SK-N-SH (cell line): ENCODE results near the gene DUSP3. TPM values are rescaled to one million over a fixed set of nuclear protein-coding genes. Genes with fewer than 3 reads are reported as not detected.

Experiments
- CTCF ChIA-PET: fragments of 300-600, 350-600 bp; formaldehyde crosslinking; extraction: SDS; loops from one replicate; lab custom pipeline; 2021; lab: Yijun Ruan, JAX
- POLR2A ChIA-PET: fragments of 350-600 bp; sonication (Branson Sonifier 250); formaldehyde crosslinking; extraction: SDS; loops from one replicate; lab custom pipeline; 2020; ENCODE audit warnings: antibody characterized with exemption, inconsistent platforms; lab: Yijun Ruan, JAX
- DNase-seq: peaks from one replicate; pipeline ENCODE4 v3.0.0; 2012
- H2AFZ ChIP-seq: fragments of 200-600 bp; sonication (generic); 2 replicates; pipeline ENCODE4 v1.8.1; 2016; ENCODE audit warnings: antibody characterized with exemption, mild to moderate bottlenecking, low read depth
- H3F3A ChIP-seq: fragments of 200-600 bp; sonication (generic); replicated peaks from 2 replicates; pipeline ENCODE3; 2016; ENCODE audit warnings: antibody characterized with exemption, mild to moderate bottlenecking; ENCODE audit not compliant: insufficient read depth
- H3K27ac ChIP-seq, 2 experiments: fragments of 200-500 bp in 1 of 2; fragments of 200-600 bp in 1 of 2; sonication (Bioruptor generic) in 1 of 2; sonication (generic), shearing (Covaris generic) in 1 of 2; 2 replicates each; pipeline versions ENCODE4 v1.5.1 to v1.6.1; 2014 to 2016; ENCODE audit warnings: low read depth in 2 of 2, inconsistent platforms in 1 of 2, low read length in 1 of 2, mild to moderate bottlenecking in 1 of 2, mixed read lengths in 1 of 2
- H3K27me3 ChIP-seq: fragments of 200-600 bp; sonication (generic), shearing (Covaris generic); 2 replicates; pipeline ENCODE4 v1.6.1; 2016; ENCODE audit warnings: mixed run types; ENCODE audit not compliant: insufficient read depth
- H3K36me3 ChIP-seq, 2 experiments: fragments of 200-500 bp in 1 of 2; fragments of 200-600 bp in 1 of 2; sonication (Bioruptor generic) in 1 of 2; sonication (generic) in 1 of 2; replicated peaks in 1 of 2; 2 replicates each; pipeline versions ENCODE3 to v1.5.1; 2014 to 2016; ENCODE audit warnings: low read length in 1 of 2, mild to moderate bottlenecking in 1 of 2; ENCODE audit not compliant: insufficient read depth in 2 of 2, control insufficient read depth in 1 of 2
- H3K4me1 ChIP-seq, 2 experiments: fragments of 200-500 bp in 1 of 2; fragments of 200-600 bp in 1 of 2; sonication (Bioruptor generic) in 1 of 2; sonication (generic), shearing (Covaris generic) in 1 of 2; 2 replicates each; pipeline versions ENCODE4 v1.5.1 to v1.6.1; 2014 to 2016; ENCODE audit warnings: low read depth in 1 of 2, low read length in 1 of 2, mixed run types in 1 of 2; ENCODE audit not compliant: insufficient read depth in 2 of 2, control insufficient read depth in 1 of 2
- H3K4me2 ChIP-seq: fragments of 200-600 bp; sonication (generic), shearing (Covaris generic); 2 replicates; pipeline ENCODE4 v1.6.1; 2017; ENCODE audit warnings: mixed run types
- H3K4me3 ChIP-seq, 2 experiments: fragments of 200-500 bp in 1 of 2; fragments of 200-600 bp in 1 of 2; sonication (Bioruptor generic) in 1 of 2; sonication (generic), shearing (Covaris generic) in 1 of 2; 2 replicates each; pipeline versions ENCODE4 v1.5.1 to v1.8.1; 2014 to 2016; ENCODE audit warnings: low read depth in 2 of 2, inconsistent platforms in 1 of 2, low read length in 1 of 2, mild to moderate bottlenecking in 1 of 2, mixed read lengths in 1 of 2, moderate library complexity in 1 of 2
- H3K79me2 ChIP-seq: fragments of 200-600 bp; sonication (generic); 2 replicates; pipeline ENCODE4 v1.8.1; 2017; ENCODE audit warnings: mild to moderate bottlenecking; ENCODE audit not compliant: insufficient read depth
- H3K9ac ChIP-seq: fragments of 200-600 bp; sonication (generic); 2 replicates; pipeline ENCODE4 v1.6.1; 2017; ENCODE audit warnings: mixed run types
- H3K9me2 ChIP-seq: fragments of 200-600 bp; sonication (generic); 2 replicates; pipeline ENCODE4 v1.6.1; 2017; ENCODE audit warnings: mixed run types
- H3K9me3 ChIP-seq: fragments of 200-600 bp; sonication (generic); 2 replicates; pipeline ENCODE4 v1.6.1; 2017; ENCODE audit warnings: mixed run types, mild to moderate bottlenecking, moderate library complexity
- H4K20me1 ChIP-seq: fragments of 200-600 bp; sonication (generic); 2 replicates; pipeline ENCODE4 v1.6.1; 2017; ENCODE audit warnings: mild to moderate bottlenecking, mixed run types; ENCODE audit not compliant: insufficient read depth
- EP300 ChIP-seq, 2 experiments: IDR thresholded peaks; 2 replicates each; pipeline versions ENCODE4 v1.4.0 to v1.6.1; 2012; ENCODE audit warnings: borderline replicate concordance in 1 of 2, low read depth in 1 of 2, low read length in 1 of 2
- FOXJ3 ChIP-seq: sonication (generic); formaldehyde crosslinking; IDR thresholded peaks from 2 replicates; pipeline ENCODE4 v1.5.1; 2020; ENCODE audit warnings: mild to moderate bottlenecking, missing genetic modification reagents
- JUND ChIP-seq: IDR thresholded peaks from 2 replicates; pipeline ENCODE4 v1.4.0; 2012
- MXI1 ChIP-seq: IDR thresholded peaks from 2 replicates; pipeline ENCODE4 v1.6.1; 2012; ENCODE audit warnings: mild to moderate bottlenecking, low read depth, low read length, improper control_type of control experiment
- NFIC ChIP-seq: IDR thresholded peaks from 2 replicates; pipeline ENCODE4 v1.4.0; 2012; ENCODE audit warnings: borderline replicate concordance
- POLR2AphosphoS5 ChIP-seq: IDR thresholded peaks from 2 replicates; pipeline ENCODE4 v1.6.1; 2012; ENCODE audit warnings: low read depth, low read length
- RAD21 ChIP-seq: IDR thresholded peaks from 2 replicates; pipeline ENCODE4 v1.6.1; 2012; ENCODE audit warnings: mild to moderate bottlenecking, low read length
- RCOR1 ChIP-seq: fragments of 150-350 bp; IDR thresholded peaks from 2 replicates; pipeline ENCODE4 v1.6.1; 2017; ENCODE audit warnings: antibody characterized with exemption, low read length
- SIN3A ChIP-seq: IDR thresholded peaks from 2 replicates; pipeline ENCODE4 v1.6.1; 2012; ENCODE audit warnings: low read depth, mild to moderate bottlenecking, low read length, moderate library complexity, borderline replicate concordance
- SMC3 ChIP-seq: IDR thresholded peaks from 2 replicates; pipeline ENCODE4 v1.6.1; 2012; ENCODE audit warnings: low read depth, low read length, improper control_type of control experiment
- TCF12 ChIP-seq: IDR thresholded peaks from 2 replicates; pipeline ENCODE4 v1.4.0; 2012
- TEAD4 ChIP-seq: IDR thresholded peaks from 2 replicates; pipeline ENCODE4 v1.4.0; 2012; ENCODE audit warnings: mild to moderate bottlenecking, borderline replicate concordance; ENCODE audit not compliant: insufficient read depth
- WGBS: methylation state at CpG from one replicate; pipeline ENCODE4 v1.1.6; 2017; ENCODE audit warnings: low lambda C conversion rate; 5-methylcytosine and 5-hydroxymethylcytosine counted together
- polyA plus RNA-seq, 3 experiments: library from polyadenylated mRNA; depleted of rRNA; stranded (reverse); fragments of >200 nt; gene quantifications; 2 replicates each; pipeline ENCODE4 v1.2.3, GENCODE V29; 2012
- TF ChIP-seq, protein P1 (sequence below): fragments of 150-350 bp; IDR thresholded peaks from 2 replicates; pipeline ENCODE4 v1.6.1; 2017; ENCODE audit warnings: antibody characterized with exemption, low read length, low read depth, borderline replicate concordance
- TF ChIP-seq, protein P2 (sequence below): IDR thresholded peaks from 2 replicates; pipeline ENCODE4 v1.4.0; 2012; ENCODE audit warnings: low read depth, borderline replicate concordance
- TF ChIP-seq, protein P3 (sequence below): fragments of 150-350 bp; IDR thresholded peaks from 2 replicates; pipeline ENCODE4 v1.6.1; 2016; ENCODE audit warnings: mild to moderate bottlenecking, low read depth, low read length

The DUSP3 gene
- polyA plus RNA-seq, 1 of the 3 experiments (the other 2 are of a cell fraction): 31.5 TPM

DNA sequence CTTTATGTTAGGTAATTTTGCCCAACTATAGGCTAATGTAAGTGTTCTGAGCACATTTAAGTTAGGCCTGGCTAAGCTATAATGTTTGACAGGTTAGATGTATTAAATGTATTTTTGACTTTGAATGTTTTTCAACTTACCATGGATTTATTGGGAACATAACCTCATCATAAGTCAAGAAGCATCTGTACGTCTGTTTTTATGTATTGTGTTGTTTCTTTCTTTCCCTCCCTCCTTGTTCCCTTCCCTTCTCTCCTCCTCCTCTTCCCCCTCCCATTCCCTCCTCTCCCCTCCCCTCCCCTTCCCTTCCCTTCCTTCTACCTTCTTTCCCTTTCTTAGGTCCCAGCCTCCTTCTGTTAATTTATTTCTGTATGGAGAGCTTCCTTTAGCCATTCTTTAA, 10.7 kb upstream of the DUSP3 start (continued):
- TF ChIP-seq MXI1: no peak

DNA sequence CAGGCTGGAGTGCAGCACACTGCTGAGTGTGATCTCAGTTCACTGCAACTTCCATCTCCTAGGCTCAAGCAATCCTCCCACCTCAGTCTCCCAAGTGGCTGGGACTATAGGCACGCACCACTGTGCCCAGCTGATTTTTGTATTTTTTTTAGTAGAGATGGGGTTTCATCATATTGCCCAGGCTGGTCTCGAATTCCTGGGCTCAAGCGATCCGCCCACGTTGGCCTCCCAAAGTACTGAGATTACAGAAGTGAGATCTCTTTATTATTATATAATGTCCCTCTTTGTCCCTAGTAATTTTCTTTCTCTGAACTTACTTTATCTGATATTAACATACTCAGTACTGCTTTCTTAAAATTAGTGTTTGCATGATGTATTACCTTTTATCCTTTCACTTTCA, 9.8 kb upstream of the DUSP3 start:
- Histone ChIP-seq H3K4me2 (no peak overlapping the region), H3K36me3 (no peaks in the 10 kb centered on the region), H3K79me2 (no peaks in the 10 kb centered on the region), H3K9ac (no peak overlapping the region), H3K27me3 (no peaks in the 10 kb centered on the region), H3K9me3 (no peaks in the 10 kb centered on the region), H2AFZ (no peak overlapping the region), H4K20me1 (no peaks in the 10 kb centered on the region), H3K27ac (no peak overlapping the region), H3F3A (peaks cover 28% of the 10 kb centered on the region), H3K4me1 (peaks cover 0 to 11% of the 10 kb centered on the region in 2 experiments; a peak in 2 of 4 replicates), H3K4me3 (no peak overlapping the region), H3K9me2 (no peaks in the 10 kb centered on the region)
- ChIA-PET POLR2A (no interaction called here), CTCF (no interaction called here)
- no peak for DNase-seq
- TF ChIP-seq TEAD4 (no peak), SIN3A (no peak), FOXJ3 (CRISPR knock-in tag) (no peak), NFIC (no peak), RAD21 (no peak), TCF12 (no peak), JUND (no peak), POLR2AphosphoS5 (no peak), SMC3 (no peak), EP300 (IDR thresholded peaks at IDR 0.05; ENCODE audit: borderline replicate concordance in 1 of 2, low read depth in 1 of 2, low read length in 1 of 2) (no peak), RCOR1 (no peak)
- TF ChIP-seq, protein P1, sequence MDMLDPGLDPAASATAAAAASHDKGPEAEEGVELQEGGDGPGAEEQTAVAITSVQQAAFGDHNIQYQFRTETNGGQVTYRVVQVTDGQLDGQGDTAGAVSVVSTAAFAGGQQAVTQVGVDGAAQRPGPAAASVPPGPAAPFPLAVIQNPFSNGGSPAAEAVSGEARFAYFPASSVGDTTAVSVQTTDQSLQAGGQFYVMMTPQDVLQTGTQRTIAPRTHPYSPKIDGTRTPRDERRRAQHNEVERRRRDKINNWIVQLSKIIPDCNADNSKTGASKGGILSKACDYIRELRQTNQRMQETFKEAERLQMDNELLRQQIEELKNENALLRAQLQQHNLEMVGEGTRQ: no peak
- TF ChIP-seq, protein P2, sequence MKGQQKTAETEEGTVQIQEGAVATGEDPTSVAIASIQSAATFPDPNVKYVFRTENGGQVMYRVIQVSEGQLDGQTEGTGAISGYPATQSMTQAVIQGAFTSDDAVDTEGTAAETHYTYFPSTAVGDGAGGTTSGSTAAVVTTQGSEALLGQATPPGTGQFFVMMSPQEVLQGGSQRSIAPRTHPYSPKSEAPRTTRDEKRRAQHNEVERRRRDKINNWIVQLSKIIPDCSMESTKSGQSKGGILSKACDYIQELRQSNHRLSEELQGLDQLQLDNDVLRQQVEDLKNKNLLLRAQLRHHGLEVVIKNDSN: no peak
- TF ChIP-seq, protein P3, sequence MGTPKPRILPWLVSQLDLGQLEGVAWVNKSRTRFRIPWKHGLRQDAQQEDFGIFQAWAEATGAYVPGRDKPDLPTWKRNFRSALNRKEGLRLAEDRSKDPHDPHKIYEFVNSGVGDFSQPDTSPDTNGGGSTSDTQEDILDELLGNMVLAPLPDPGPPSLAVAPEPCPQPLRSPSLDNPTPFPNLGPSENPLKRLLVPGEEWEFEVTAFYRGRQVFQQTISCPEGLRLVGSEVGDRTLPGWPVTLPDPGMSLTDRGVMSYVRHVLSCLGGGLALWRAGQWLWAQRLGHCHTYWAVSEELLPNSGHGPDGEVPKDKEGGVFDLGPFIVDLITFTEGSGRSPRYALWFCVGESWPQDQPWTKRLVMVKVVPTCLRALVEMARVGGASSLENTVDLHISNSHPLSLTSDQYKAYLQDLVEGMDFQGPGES: no peak
- 82% methylated on average over 5 of the region's 5 CpGs for WGBS
